H9 (cell line): Measurements from ENCODE around the gene TSPAN2. TPM values are rescaled to one million over a fixed set of nuclear protein-coding genes. Genes with fewer than 3 reads are reported as not detected.

ENCODE experiments used
- DNase-seq: peaks from one replicate; pipeline ENCODE4 v3.0.0-alpha.2; 2017
- H2AFZ ChIP-seq: one replicate; pipeline ENCODE4 v1.6.1; 2013; ENCODE audit warnings: mild to moderate bottlenecking, low read length, control low read depth, moderate library complexity
- H2AK5ac ChIP-seq: 2 replicates; pipeline ENCODE4 v1.6.1; 2013; ENCODE audit warnings: low read length, control low read depth, mixed read lengths; ENCODE audit not compliant: insufficient read length
- H2BK120ac ChIP-seq: one replicate; pipeline ENCODE4 v1.6.1; 2013; ENCODE audit warnings: low read depth, mild to moderate bottlenecking, low read length, control low read depth, inconsistent platforms; ENCODE audit not compliant: poor library complexity, severe bottlenecking
- H2BK12ac ChIP-seq: 2 replicates; pipeline ENCODE4 v1.6.1; 2013; ENCODE audit warnings: low read length, control low read depth, mixed read lengths, low read depth; ENCODE audit not compliant: insufficient read length
- H2BK15ac ChIP-seq: 2 replicates; pipeline ENCODE4 v1.6.1; 2013; ENCODE audit warnings: low read depth, low read length, control low read depth
- H2BK20ac ChIP-seq: one replicate; pipeline ENCODE4 v1.6.1; 2013; ENCODE audit warnings: low read depth, mild to moderate bottlenecking, low read length, control low read depth, inconsistent platforms; ENCODE audit not compliant: poor library complexity, severe bottlenecking
- H2BK5ac ChIP-seq: 2 replicates; pipeline ENCODE4 v1.6.1; 2013; ENCODE audit warnings: low read length, control low read depth, mixed read lengths; ENCODE audit not compliant: insufficient read length
- H3K14ac ChIP-seq: 2 replicates; pipeline ENCODE4 v1.6.1; 2013; ENCODE audit warnings: low read length, control low read depth; ENCODE audit not compliant: insufficient read depth
- H3K18ac ChIP-seq: 2 replicates; pipeline ENCODE4 v1.6.1; 2013; ENCODE audit warnings: low read depth, mild to moderate bottlenecking, mixed read lengths, low read length, control low read depth; ENCODE audit not compliant: insufficient read length
- H3K23ac ChIP-seq: 2 replicates; pipeline ENCODE4 v1.6.1; 2013; ENCODE audit warnings: low read length, control low read depth, mixed read lengths, low read depth; ENCODE audit not compliant: insufficient read length
- H3K23me2 ChIP-seq: 2 replicates; pipeline ENCODE4 v1.6.1; 2013; ENCODE audit warnings: low read depth, mild to moderate bottlenecking, mixed read lengths, low read length, control low read depth; ENCODE audit not compliant: insufficient read length, poor library complexity, severe bottlenecking
- H3K27ac ChIP-seq: 2 replicates; pipeline ENCODE4 v1.5.1; 2013; ENCODE audit warnings: low read length, control low read depth, mixed read lengths, low read depth; ENCODE audit not compliant: insufficient read length
- H3K27me3 ChIP-seq: 2 replicates; pipeline ENCODE4 v1.6.1; 2013; ENCODE audit warnings: low read length, control low read depth, inconsistent platforms; ENCODE audit not compliant: insufficient read depth
- H3K4ac ChIP-seq: 2 replicates; pipeline ENCODE4 v1.6.1; 2013; ENCODE audit warnings: low read depth, mild to moderate bottlenecking, control low read depth, inconsistent platforms, low read length, moderate library complexity
- H3K4me1 ChIP-seq: 2 replicates; pipeline ENCODE4 v1.6.1; 2013; ENCODE audit warnings: low read length, control low read depth, inconsistent platforms; ENCODE audit not compliant: insufficient read depth
- H3K4me2 ChIP-seq: 2 replicates; pipeline ENCODE4 v1.6.1; 2013; ENCODE audit warnings: low read length, control low read depth, mixed read lengths; ENCODE audit not compliant: insufficient read length, insufficient read depth
- H3K56ac ChIP-seq: 2 replicates; pipeline ENCODE4 v1.6.1; 2013; ENCODE audit warnings: low read depth, mild to moderate bottlenecking, mixed read lengths, low read length, control low read depth; ENCODE audit not compliant: insufficient read length
- H3K79me1 ChIP-seq: 2 replicates; pipeline ENCODE4 v1.6.1; 2013; ENCODE audit warnings: low read depth, mild to moderate bottlenecking, moderate library complexity, low read length, control low read depth, inconsistent platforms; ENCODE audit not compliant: insufficient read depth, poor library complexity, severe bottlenecking
- H3K79me2 ChIP-seq: 2 replicates; pipeline ENCODE4 v1.6.1; 2013; ENCODE audit warnings: low read length, control low read depth, inconsistent platforms; ENCODE audit not compliant: insufficient read depth
- H3K9ac ChIP-seq: 2 replicates; pipeline ENCODE4 v1.6.1; 2013; ENCODE audit warnings: low read length, control low read depth, mixed read lengths; ENCODE audit not compliant: insufficient read length; ENCODE audit errors: extremely low read depth
- H3K9me3 ChIP-seq: one replicate; pipeline ENCODE4 v1.6.1; 2013; ENCODE audit warnings: low read depth, low read length, inconsistent platforms; ENCODE audit not compliant: control insufficient read depth
- H3T11ph ChIP-seq: one replicate; pipeline ENCODE4 v1.6.1; 2013; ENCODE audit warnings: mild to moderate bottlenecking, low read length, control low read depth, inconsistent platforms
- H4K20me1 ChIP-seq: one replicate; pipeline ENCODE4 v1.6.1; 2013; ENCODE audit not compliant: control insufficient read depth, insufficient read length, insufficient read depth
- H4K5ac ChIP-seq: 2 replicates; pipeline ENCODE4 v1.6.1; 2013; ENCODE audit warnings: low read depth, mild to moderate bottlenecking, mixed read lengths, low read length, control low read depth; ENCODE audit not compliant: insufficient read length
- H4K8ac ChIP-seq: replicated peaks from 2 replicates; pipeline ENCODE4 v1.6.1; 2013; ENCODE audit warnings: low read length, control low read depth, mixed read lengths, low read depth; ENCODE audit not compliant: insufficient read length
- H4K91ac ChIP-seq: 2 replicates; pipeline ENCODE4 v1.6.1; 2013; ENCODE audit warnings: low read depth, mild to moderate bottlenecking, moderate library complexity, mixed read lengths, low read length, control low read depth; ENCODE audit not compliant: insufficient read length
- H3K27ac Mint-ChIP-seq, 3 experiments: 2 replicates in 2 of 3; 3 replicates in 1 of 3; pipeline ENCODE4 v1.8.0; 2020 to 2021; ENCODE audit warnings: mixed read lengths in 3 of 3, mild to moderate bottlenecking in 1 of 3, moderate library complexity in 1 of 3
- H3K27me3 Mint-ChIP-seq: 2 replicates; pipeline ENCODE4 v1.8.0; 2021; ENCODE audit warnings: low read depth, mild to moderate bottlenecking, moderate library complexity, mixed read lengths
- H3K36me3 Mint-ChIP-seq, 3 experiments: 2 replicates in 2 of 3; 3 replicates in 1 of 3; pipeline ENCODE4 v1.8.0; 2020 to 2021; ENCODE audit warnings: low read depth in 3 of 3, mixed read lengths in 3 of 3; ENCODE audit not compliant: insufficient read depth in 1 of 3
- H3K4me1 Mint-ChIP-seq, 2 experiments: 2 replicates each; pipeline ENCODE4 v1.8.0; 2020; ENCODE audit warnings: mixed read lengths in 2 of 2
- H3K4me3 Mint-ChIP-seq, 2 experiments: 2 replicates in 1 of 2; 3 replicates in 1 of 2; pipeline ENCODE4 v1.8.0; 2020 to 2021; ENCODE audit warnings: mild to moderate bottlenecking in 2 of 2, mixed read lengths in 2 of 2, moderate library complexity in 1 of 2
- H3K9me3 Mint-ChIP-seq, 2 experiments: 2 replicates in 1 of 2; 3 replicates in 1 of 2; pipeline ENCODE4 v1.8.0; 2020; ENCODE audit warnings: mild to moderate bottlenecking in 2 of 2, mixed read lengths in 2 of 2, moderate library complexity in 1 of 2
- CTCF ChIP-seq: fragments of 200-600 bp; sonication (generic); conservative IDR thresholded peaks from 3 replicates; pipeline ENCODE4 v1.8.0; 2021; ENCODE audit warnings: antibody characterized with exemption, mild to moderate bottlenecking
- WGBS: extraction: QIAGEN DNeasy Blood & Tissue Kit; methylation state at CpG from one replicate; pipeline ENCODE4 v1.1.7; 2013; ENCODE audit warnings: missing lambda C conversion rate, low lambda C conversion rate, mixed read lengths; ENCODE audit not compliant: insufficient read length; ENCODE audit errors: extremely low coverage; 5-methylcytosine and 5-hydroxymethylcytosine counted together
- total RNA-seq: library from RNA; stranded (reverse); gene quantifications from 2 replicates; pipeline ENCODE4 v1.2.1, GENCODE V29; 2021

The TSPAN2 gene
- total RNA-seq, 1 experiment from 2014 or later = 10.8 TPM

- H3K9me3 ChIP-seq = peaks cover 5% of the 10 kb centered on the region
- no peak overlapping the region for H2BK20ac ChIP-seq
- H2BK12ac ChIP-seq = no peak overlapping the region
- WGBS = no CpG with 5 or more reads among the region's 4 CpGs
- Mint-ChIP-seq H3K4me3 (no peak overlapping the region), H3K27me3 (peaks cover 2% of the 10 kb centered on the region), H3K27ac (no peak overlapping the region), H3K36me3 (peaks cover 6 to 19% (median 11%) of the 10 kb centered on the region in 3 experiments; a peak in 6 of 7 replicates), H3K4me1 (peaks cover 5 to 7% of the 10 kb centered on the region in 2 experiments; a peak in 3 of 4 replicates), H3K9me3 (peaks cover 24 to 29% of the 10 kb centered on the region in 2 experiments)
- no peak overlapping the region for H4K91ac ChIP-seq
- H3K56ac ChIP-seq = no peak overlapping the region
- no peak for TF ChIP-seq CTCF
- H3K14ac ChIP-seq = no peak overlapping the region
- no peaks in the 10 kb centered on the region for H3K27me3 ChIP-seq
- no peak overlapping the region for H4K5ac ChIP-seq
- H4K8ac ChIP-seq = no peak overlapping the region
- no peak overlapping the region for H2BK5ac ChIP-seq
- no peak overlapping the region for H3K23ac ChIP-seq
- no peaks in the 10 kb centered on the region for H3K79me1 ChIP-seq
- no peak overlapping the region for H3K18ac ChIP-seq
- no peak overlapping the region for H2BK120ac ChIP-seq
- DNase-seq = no peak
- H3K4me2 ChIP-seq = no peak overlapping the region
- H3K79me2 ChIP-seq = no peaks in the 10 kb centered on the region
- H4K20me1 ChIP-seq = no peaks in the 10 kb centered on the region
- H2AFZ ChIP-seq = no peak overlapping the region
- H3K4ac ChIP-seq = no peak overlapping the region
- no peak overlapping the region for H3K9ac ChIP-seq
- H3K23me2 ChIP-seq = no peaks in the 10 kb centered on the region
- H3K27ac ChIP-seq = no peak overlapping the region
- H3T11ph ChIP-seq = no peak overlapping the region
- H2BK15ac ChIP-seq = no peak overlapping the region
- H2AK5ac ChIP-seq = no peak overlapping the region
- H3K4me1 ChIP-seq = no peaks in the 10 kb centered on the region
Measured at GRCh38 chr1:115118611-115119010, 29.3 kb upstream of the TSPAN2 start.
